Activated T-cell treated with anti-CD3 and anti-CD28 coated beads, Interleukin-2, amount 50 U/mL, for 72 hours (primary cell): ENCODE results near the gene TNFRSF13B. TPM values are rescaled to one million over a fixed set of nuclear protein-coding genes. Genes with fewer than 3 reads are reported as not detected.
"Not testable (repeated sequence)": the region's sequence is repeated elsewhere in the genome, so short reads cannot be mapped to it uniquely, and the experiment has no call there.

Experiments
- ATAC-seq, 2 donors: fragments of 150-1000 bp; cut with Tn5 transposase; replicated peaks in 1 of 2; 2 replicates each; pipeline ENCODE4 v1.10.0; 2021; ENCODE audit warnings: moderate library complexity in 2 of 2, mild to moderate bottlenecking in 1 of 2
- DNase-seq, 2 donors: peaks; one replicate each; pipeline ENCODE4 v3.0.0; 2021 to 2022; ENCODE audit warnings: mixed read lengths in 1 of 2
- H3K27ac Mint-ChIP-seq: one replicate; pipeline ENCODE4 v1.8.0; 2022; ENCODE audit warnings: mild to moderate bottlenecking, moderate library complexity, mixed read lengths
- H3K27me3 Mint-ChIP-seq: one replicate; pipeline ENCODE4 v1.8.0; 2022; ENCODE audit warnings: low read depth, mixed read lengths
- H3K36me3 Mint-ChIP-seq, 2 donors: one replicate each; pipeline ENCODE4 v1.8.0; 2022; ENCODE audit warnings: mixed read lengths in 2 of 2, mild to moderate bottlenecking in 1 of 2; ENCODE audit not compliant: insufficient read depth in 2 of 2
- H3K4me1 Mint-ChIP-seq: one replicate; pipeline ENCODE4 v1.8.0; 2022; ENCODE audit warnings: low read depth, mixed read lengths
- H3K4me3 Mint-ChIP-seq, 2 donors: one replicate each; pipeline ENCODE4 v1.8.0; 2022; ENCODE audit warnings: mild to moderate bottlenecking in 2 of 2, mixed read lengths in 2 of 2, moderate library complexity in 2 of 2
- H3K9me3 Mint-ChIP-seq, 2 donors: one replicate each; pipeline ENCODE4 v1.8.0; 2022; ENCODE audit warnings: mixed read lengths in 2 of 2
- total RNA-seq, 2 donors: library from RNA; stranded (reverse); gene quantifications; one replicate each; pipeline ENCODE4 v1.2.3, GENCODE V29; 2022

The TNFRSF13B gene
- total RNA-seq, 2 donors from 2014 or later = not detected

DNA sequence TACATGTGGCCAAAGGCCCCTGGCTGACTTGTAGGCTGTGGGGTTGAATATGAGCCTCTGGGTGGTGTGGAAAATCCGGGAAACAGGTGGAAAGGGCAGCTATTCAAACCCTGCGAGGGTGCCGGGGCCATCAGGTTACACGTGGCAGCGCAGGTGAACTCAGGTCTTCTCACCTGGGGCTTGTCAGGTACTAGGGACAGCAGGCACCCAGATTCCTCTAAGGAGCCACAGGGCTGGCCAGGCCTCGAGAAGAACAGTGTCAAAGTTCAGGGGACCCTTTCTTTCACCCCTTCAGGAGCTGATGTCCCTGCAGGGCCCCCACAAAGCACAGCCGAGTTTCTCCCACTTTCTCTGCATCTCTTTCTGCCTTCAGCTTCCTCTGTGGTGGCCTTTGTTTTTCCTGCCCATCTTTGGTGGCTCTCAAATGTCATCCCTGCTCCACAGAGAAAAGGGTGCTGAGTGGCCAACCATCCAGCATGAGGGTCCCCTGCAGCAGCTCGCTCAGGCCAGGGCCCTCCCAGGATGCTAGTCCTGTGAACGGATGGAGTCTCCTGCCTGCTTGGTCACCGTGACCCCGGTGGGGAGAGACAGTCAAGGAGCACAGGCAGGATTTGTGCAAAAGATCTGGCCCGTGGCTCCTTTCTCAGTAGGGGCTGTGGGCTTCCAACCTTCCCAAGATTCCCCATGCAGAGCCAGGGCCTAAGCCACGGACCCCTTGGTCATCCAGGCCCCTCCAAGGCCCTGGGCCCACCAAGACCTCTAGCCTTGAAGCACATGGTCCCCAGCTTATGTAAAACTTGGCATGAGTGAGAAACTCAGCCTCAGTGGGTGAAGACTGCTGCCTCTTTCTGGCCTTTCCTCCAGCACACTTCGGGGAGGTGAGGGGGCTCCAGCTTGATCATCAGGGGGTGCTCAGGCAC is 42.2 kb upstream of the TNFRSF13B start:
- DNase-seq = not testable (repeated sequence)

DNA sequence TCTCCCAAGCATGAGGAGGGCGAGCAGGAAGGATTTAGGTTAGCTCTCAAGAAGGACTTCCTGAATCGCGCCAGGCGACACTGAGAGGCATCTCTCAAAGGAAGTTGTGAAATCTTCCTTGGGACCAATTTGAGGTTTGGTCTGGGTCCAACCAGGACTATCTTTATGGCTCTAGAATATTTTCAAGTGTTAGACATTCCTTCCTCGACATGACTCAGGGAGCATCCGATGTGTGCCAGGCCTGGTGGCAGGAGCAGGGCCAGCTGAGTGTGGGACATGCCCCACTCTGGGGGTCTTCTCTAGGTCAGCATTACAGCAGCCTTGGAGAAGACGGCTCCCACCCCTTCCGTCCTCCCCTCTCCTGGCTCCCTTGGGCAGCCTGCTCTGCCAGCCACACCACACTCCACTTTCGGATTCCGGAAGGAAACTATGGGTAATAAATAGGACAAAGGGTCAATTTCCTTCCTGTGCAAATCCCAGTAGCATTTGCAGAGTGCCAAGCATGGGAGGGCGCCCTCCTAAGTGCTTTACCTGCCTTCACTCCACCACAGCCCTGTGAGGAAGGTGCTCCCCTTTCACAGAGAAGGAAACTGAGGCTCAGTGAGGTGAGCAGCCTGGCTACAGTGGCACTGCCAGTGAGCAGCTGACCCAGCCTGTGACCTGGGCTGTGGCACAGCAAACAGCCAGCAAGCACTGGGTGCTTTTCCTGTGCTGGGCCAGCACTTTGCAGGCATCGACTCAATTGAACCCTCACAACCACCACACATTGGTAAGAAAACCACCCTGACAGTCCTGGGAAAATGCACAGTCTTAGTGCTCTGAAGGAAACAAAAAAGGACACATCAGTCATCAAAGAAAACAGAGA is 39.4 kb upstream of the TNFRSF13B start:
- not testable (repeated sequence) for H3K4me3 Mint-ChIP-seq, ATAC-seq, H3K36me3 Mint-ChIP-seq, H3K27ac Mint-ChIP-seq, H3K9me3 Mint-ChIP-seq, H3K27me3 Mint-ChIP-seq, DNase-seq
- peaks cover 12% of the 10 kb centered on the region for H3K4me1 Mint-ChIP-seq

More for the DNA sequence above, 42.2 kb upstream of the TNFRSF13B start:
- peaks cover 29% of the 10 kb centered on the region for H3K4me1 Mint-ChIP-seq
- not testable (repeated sequence) for H3K27me3 Mint-ChIP-seq, H3K27ac Mint-ChIP-seq, H3K9me3 Mint-ChIP-seq, H3K4me3 Mint-ChIP-seq, ATAC-seq, H3K36me3 Mint-ChIP-seq

DNA sequence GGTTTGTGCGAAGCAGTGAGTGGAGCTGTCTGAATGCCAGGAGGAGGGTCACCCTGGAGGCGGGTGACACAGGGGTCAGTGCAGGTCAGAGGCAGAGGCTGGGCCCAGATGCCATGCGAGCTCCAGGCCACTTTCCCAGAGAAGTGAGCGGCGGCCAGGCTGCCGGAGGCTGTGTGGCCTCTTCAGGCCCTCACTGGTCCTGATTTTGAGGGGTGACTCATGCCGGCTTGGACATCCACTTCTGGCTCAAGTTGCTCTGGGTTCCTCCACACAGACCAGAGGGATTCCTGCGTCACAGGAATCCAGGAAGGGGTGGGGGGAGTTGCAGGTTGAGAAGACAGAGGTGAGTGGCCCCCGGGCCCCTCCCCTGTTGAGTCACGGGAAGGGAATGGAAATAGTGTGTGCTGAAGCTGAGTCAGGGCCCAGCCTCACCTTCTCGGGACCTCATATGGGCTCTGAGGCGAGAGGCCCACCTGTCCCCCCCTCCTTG is 38.7 kb upstream of the TNFRSF13B start:
- H3K9me3 Mint-ChIP-seq, DNase-seq, H3K4me3 Mint-ChIP-seq, H3K36me3 Mint-ChIP-seq, H3K27me3 Mint-ChIP-seq, H3K4me1 Mint-ChIP-seq, H3K27ac Mint-ChIP-seq: not testable (repeated sequence)
- ATAC-seq = peak; percentile 39 to 59

DNA sequence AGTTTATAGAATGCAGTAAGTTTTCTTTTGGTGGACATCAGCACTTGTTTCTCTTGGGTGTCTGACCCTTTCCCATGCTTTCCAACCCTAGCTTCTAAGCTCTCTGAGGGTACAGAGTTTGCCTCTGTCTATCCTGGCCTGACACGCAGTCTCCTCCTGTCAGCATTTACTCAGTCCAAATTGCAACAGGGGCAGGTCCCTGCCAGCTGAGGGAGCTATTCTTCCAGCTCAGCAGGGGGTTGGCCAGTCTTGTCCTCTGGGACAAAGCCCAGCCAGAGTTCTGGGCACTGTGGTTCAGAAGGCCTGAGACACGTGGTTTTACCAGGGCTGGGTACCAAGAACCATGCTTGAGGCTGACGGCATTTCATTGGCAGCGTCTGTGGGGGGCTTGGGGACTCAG is 38.1 kb upstream of the TNFRSF13B start:
- ATAC-seq, H3K36me3 Mint-ChIP-seq, H3K4me1 Mint-ChIP-seq, H3K4me3 Mint-ChIP-seq, H3K9me3 Mint-ChIP-seq, H3K27ac Mint-ChIP-seq, H3K27me3 Mint-ChIP-seq, DNase-seq: not testable (repeated sequence)

DNA sequence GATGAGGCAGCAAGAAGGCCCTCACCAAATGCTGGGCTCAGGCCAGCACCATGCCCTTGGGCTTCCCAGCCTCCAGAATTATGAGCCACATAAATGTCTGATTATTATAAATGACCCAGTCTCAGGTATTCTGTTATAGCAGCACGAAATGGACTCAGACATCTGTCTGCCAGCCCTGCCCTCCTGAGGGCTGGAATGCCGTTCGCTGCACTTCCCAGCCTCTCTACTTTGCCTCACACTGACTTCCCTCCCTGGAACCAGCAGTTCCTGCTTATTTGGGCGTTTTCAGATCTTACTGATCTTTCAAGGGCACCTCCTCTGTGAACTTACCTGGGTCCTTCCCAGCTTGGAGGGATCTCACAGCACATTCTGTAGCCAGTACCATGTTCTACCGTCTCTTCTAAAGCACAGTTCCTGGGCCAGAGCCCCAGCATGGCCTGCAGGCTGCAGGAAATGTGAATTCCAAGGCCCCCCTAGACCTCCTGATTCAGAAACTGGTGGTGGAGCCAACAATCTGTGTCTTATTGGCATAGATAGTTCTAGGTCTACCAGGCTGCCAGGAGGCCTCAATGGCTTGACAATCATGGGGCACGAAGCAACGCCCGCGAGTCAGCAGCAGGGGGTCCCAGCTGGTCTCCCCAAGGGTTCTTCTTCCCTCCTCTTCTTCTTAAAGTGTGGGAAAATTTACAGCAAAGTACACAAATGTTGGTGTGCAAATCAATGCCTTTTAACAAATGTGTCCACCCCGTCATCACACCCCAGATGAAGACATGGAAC is 36.9 kb upstream of the TNFRSF13B start:
- H3K27me3 Mint-ChIP-seq, H3K9me3 Mint-ChIP-seq, DNase-seq, H3K4me1 Mint-ChIP-seq, H3K27ac Mint-ChIP-seq, H3K36me3 Mint-ChIP-seq, H3K4me3 Mint-ChIP-seq, ATAC-seq: not testable (repeated sequence)

DNA sequence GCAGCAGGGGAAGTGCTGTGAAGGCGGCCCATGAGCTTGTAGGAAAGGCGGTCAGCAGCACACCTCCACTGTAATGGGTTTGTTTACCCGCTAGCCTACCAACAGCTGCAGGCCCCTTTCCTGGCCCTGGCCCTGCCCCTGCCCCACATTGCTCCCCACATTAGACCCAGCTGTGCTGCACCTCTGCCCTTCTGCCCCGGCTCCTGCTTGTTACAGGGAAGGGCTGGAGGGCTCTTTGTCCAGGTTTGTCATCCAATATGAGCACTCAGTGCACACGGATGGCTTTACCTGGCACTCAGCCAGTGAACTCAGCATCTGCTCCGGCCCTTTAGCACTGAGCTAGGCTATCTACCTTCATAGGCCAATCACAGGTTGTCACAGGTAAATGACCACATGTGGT is 36.0 kb upstream of the TNFRSF13B start:
- H3K4me3 Mint-ChIP-seq, H3K9me3 Mint-ChIP-seq, H3K27ac Mint-ChIP-seq, ATAC-seq, H3K27me3 Mint-ChIP-seq, H3K4me1 Mint-ChIP-seq, DNase-seq, H3K36me3 Mint-ChIP-seq: not testable (repeated sequence)

DNA sequence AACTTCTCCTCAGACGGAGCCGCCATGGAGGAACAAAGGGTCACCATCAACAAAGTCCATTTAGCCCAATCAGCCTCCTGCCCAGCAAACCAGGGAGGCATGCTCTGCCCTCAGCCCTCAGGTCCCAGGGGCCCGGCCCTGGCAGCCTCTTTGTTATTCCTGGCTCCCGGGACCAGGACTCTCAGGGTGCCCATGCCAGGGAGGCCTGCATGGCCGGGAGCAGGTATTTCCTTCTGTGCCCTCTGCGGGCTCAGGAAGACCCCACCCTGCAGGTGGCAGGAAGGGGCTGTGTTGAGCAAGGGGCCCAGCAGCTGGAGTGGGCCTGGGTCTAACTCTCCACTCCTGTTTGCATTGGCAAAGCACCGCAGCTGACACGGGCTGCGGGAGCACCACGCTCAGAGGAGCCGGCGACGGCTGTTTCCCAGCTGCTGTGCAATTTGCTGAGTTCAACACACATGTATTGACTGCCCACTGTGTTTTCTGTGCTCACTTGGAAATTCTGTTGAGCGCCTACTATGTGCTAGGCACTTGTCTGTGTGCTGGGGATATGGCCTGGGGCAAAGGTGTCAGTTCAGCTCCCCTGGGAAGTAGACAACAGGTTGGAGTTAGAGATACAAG is 33.2 kb upstream of the TNFRSF13B start:
- not testable (repeated sequence) for H3K9me3 Mint-ChIP-seq, H3K36me3 Mint-ChIP-seq, H3K4me1 Mint-ChIP-seq, ATAC-seq, H3K4me3 Mint-ChIP-seq, DNase-seq, H3K27me3 Mint-ChIP-seq, H3K27ac Mint-ChIP-seq

DNA sequence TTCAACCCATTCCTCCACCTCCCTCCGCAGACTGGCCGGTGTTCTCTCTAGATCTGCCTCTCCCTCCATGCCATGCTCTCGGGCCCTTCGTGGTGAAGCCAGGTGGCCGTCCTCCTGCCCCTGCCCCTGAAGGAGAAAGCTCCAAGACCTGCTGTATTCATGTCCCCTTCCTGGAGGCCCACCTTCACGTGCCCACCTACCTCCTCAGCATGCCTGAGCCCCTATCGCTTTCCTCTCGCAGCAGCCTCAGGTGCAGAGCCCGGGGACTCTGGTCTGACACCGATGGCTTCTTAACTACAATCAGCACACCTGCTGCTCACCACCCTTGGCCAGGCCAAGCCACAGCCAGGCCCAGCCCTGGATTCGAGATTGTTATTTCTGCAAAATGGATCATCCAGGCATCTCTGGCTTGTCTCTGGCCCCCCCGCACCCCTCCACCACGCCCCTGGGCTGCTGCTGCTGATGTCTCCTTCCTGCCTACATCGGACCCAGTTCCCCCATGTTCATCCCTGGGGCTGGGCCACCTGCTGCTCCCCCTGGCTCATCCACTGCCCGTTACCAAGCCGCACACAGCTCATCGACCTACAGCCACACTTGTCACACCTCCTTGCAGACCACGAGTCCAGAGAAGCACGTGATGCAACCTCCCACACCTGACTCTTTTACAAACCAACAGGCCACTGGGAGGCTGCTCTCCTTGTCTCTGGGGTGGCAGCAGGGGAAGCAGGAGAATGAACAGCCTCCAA is 32.5 kb upstream of the TNFRSF13B start:
- Mint-ChIP-seq H3K27ac (no peak overlapping the region), H3K4me3 (no peak overlapping the region), H3K36me3 (no peaks in the 10 kb centered on the region), H3K4me1 (peaks cover 4% of the 10 kb centered on the region), H3K9me3 (no peaks in the 10 kb centered on the region), H3K27me3 (no peaks in the 10 kb centered on the region)
- DNase-seq (no peak), ATAC-seq (no peak)

DNA sequence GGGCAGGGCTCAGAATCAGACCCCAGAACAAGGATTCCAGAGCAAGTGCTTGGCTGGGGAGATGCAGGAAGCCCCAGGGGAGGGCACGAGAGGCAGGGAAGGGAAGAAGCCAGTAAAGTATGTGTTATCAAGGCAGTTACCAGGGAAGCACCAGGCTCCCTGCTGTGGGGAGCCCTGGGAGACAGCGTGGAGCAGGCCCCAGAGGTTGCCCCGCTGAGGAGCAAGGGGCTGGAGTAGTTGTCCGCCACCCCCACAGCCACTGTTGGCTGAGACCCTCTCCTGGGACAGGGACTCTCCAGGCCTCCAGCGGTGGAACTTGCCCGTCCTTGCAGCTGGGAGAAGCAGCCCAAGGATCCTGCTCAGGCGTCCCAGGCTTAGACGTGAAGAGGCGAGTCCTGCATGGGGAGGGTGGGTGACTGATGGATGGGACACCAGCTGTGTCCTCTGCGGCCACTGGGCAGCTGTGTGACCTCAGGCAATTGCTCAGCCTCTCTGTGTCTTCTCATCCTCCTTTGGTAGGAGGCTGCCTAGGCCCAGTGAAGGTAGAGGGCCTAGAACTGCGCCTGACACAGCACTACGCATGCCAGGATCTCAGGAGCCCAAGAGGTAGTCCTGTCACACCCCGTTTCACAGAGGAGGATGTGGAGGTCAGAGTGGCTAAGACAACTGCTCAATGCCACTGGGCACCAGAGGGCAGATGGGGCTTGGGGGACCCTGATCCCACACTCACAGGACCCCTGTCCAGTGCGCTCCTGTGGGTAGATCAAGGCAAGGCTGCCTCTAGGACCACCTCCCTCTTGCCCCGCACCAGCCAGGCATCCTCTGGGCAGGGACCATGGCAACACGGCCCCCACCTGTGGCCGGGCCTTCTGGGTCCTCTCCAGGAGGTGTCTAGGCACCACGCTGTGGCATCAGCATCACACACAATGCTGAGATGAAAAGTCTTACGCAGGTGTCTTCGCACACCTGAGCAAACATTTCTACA is 31.1 kb upstream of the TNFRSF13B start:
- not testable (repeated sequence) for H3K36me3 Mint-ChIP-seq, H3K9me3 Mint-ChIP-seq, DNase-seq, ATAC-seq, H3K27me3 Mint-ChIP-seq, H3K4me1 Mint-ChIP-seq, H3K27ac Mint-ChIP-seq, H3K4me3 Mint-ChIP-seq

DNA sequence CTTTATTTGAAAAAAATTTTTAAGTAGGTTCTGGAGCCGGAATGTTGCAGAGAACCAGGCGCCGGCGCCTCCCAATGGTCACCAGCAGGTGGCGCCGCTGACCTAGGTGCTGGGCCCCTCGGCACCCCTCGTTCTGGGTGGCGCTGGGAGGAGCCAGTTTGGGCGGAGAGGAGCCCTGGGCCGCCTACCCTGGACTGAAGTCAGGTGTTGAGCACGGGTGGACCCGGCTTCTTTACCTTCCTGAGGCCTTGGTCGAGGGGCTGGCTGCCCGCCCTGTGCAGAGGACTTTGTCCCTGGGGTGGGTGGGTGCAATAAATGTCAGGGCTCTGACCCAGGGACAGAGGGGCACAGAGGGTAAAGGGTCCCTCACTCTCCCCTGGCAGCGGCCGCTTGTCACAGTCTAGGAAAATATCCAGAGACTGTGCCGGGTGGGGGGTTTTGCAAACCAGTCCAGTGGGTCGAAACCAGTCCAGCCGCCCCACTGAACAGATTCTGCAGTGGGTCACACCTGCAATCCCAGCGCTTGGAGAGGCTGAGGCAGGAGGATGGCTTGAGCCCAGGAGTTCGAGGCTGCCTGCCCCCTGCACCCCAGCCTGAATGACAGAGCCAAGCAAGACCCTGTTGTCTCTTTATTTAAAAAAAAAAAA is 30.1 kb upstream of the TNFRSF13B start:
- Mint-ChIP-seq H3K9me3 (no peaks in the 10 kb centered on the region), H3K4me1 (peaks cover 4% of the 10 kb centered on the region), H3K27ac (no peak overlapping the region), H3K4me3 (no peak overlapping the region), H3K27me3 (no peaks in the 10 kb centered on the region), H3K36me3 (no peaks in the 10 kb centered on the region)
- DNase-seq (peak; percentile 78 to 84), ATAC-seq (peak; percentile 79 to 94)
